GM12892 (cell line): ENCODE results near the gene NHERF2.
A peak's percentile ranks its signal among the peaks of the same experiment; 100 is the strongest.

ENCODE experiments used
- DNase-seq: peaks from one replicate; pipeline ENCODE4 v3.0.0; 2011; ENCODE audit not compliant: insufficient read length
- FAIRE-seq: peaks from 2 replicates; lab custom pipeline; 2011; peaks lifted over from hg19 to GRCh38; lab: Jason Lieb, UNC
- POLR2A ChIP-seq: IDR thresholded peaks from 2 replicates; pipeline ENCODE4 v1.6.1; 2011; ENCODE audit warnings: low read depth, low read length, control low read depth
- POLR2AphosphoS5 ChIP-seq: IDR thresholded peaks from 2 replicates; pipeline ENCODE4 v1.6.1; 2011; ENCODE audit warnings: low read depth, low read length, control low read depth
- TAF1 ChIP-seq: IDR thresholded peaks from 2 replicates; pipeline ENCODE4 v1.6.1; 2011; ENCODE audit warnings: low read depth, mild to moderate bottlenecking, control low read depth, low read length, borderline replicate concordance

The NHERF2 gene

GRCh38 chr16:2083876-2084780, 57.4 kb downstream of the NHERF2 start:
- TF ChIP-seq POLR2A: no peak
- TF ChIP-seq TAF1: no peak
- TF ChIP-seq POLR2AphosphoS5: no peak
- DNase-seq: no peak
- FAIRE-seq: no peak

GRCh38 chr16:2084895-2085625, 58.4 kb downstream of the NHERF2 start:
- TF ChIP-seq POLR2A: no peak
- no peak for TF ChIP-seq POLR2AphosphoS5
- TF ChIP-seq TAF1: no peak
- DNase-seq (no peak), FAIRE-seq (no peak)

- FAIRE-seq: no peak
- DNase-seq: no peak
- TF ChIP-seq TAF1: no peak
- TF ChIP-seq POLR2A: no peak
- TF ChIP-seq POLR2AphosphoS5: no peak
Observed at GRCh38 chr16:2085669-2086068, 59.0 kb downstream of the NHERF2 start.

- no peak for DNase-seq
- FAIRE-seq: no peak
Observed at GRCh38 chr16:2086106-2086742, 59.5 kb downstream of the NHERF2 start.

GRCh38 chr16:2086812-2087747, 60.4 kb downstream of the NHERF2 start:
- no peak for TF ChIP-seq TAF1
- no peak for TF ChIP-seq POLR2AphosphoS5
- FAIRE-seq (no peak), DNase-seq (no peak)

More at GRCh38 chr16:2086106-2086742, 59.5 kb downstream of the NHERF2 start:
- TF ChIP-seq POLR2A (no peak), POLR2AphosphoS5 (0 out of 2 replicates have a peak, but pooled peaks have one; percentile 5), TAF1 (no peak)

- TF ChIP-seq TAF1 (no peak), POLR2A (no peak), POLR2AphosphoS5 (no peak)
Observed at GRCh38 chr16:2087748-2088631, 61.3 kb downstream of the NHERF2 start.

More at GRCh38 chr16:2087748-2088631, 61.3 kb downstream of the NHERF2 start:
- DNase-seq (no peak), FAIRE-seq (no peak)
